SK-N-MC (cell line): Measurements from ENCODE around the gene CNST.
"Not testable (repeated sequence)": the region's sequence is repeated elsewhere in the genome, so short reads cannot be mapped to it uniquely, and the experiment has no call there.

Experiments
- DNase-seq: peaks from one replicate; pipeline ENCODE4 v3.0.0-alpha.2; 2011; ENCODE audit warnings: low read depth, low spot score
- H3K27ac ChIP-seq: fragments of 200-600 bp; sonication (generic); 2 replicates; pipeline ENCODE4 v1.5.1; 2016; ENCODE audit warnings: mixed run types
- H3K36me3 ChIP-seq: fragments of 200-600 bp; sonication (generic); 2 replicates; pipeline ENCODE4 v1.6.1; 2017; ENCODE audit warnings: antibody characterized with exemption, low read length, mixed read lengths; ENCODE audit not compliant: insufficient read depth
- H3K4me3 ChIP-seq: fragments of 200-600 bp; sonication (generic); 2 replicates; pipeline ENCODE4 v1.5.1; 2016
- H3K9ac ChIP-seq: fragments of 200-600 bp; sonication (generic); 2 replicates; pipeline ENCODE4 v1.8.0; 2017; ENCODE audit warnings: mixed run types, mixed read lengths; ENCODE audit not compliant: insufficient read length
- H3K9me3 ChIP-seq: fragments of 200-600 bp; sonication (generic); 2 replicates; pipeline ENCODE4 v1.6.1; 2017; ENCODE audit warnings: low read depth, mild to moderate bottlenecking, antibody characterized with exemption, low read length, moderate library complexity, mixed read lengths
- EZH2 ChIP-seq: fragments of 200-600 bp; sonication (generic); IDR thresholded peaks from one replicate; pipeline ENCODE4 v1.6.1; 2017; ENCODE audit warnings: antibody characterized with exemption
- FOXP2 ChIP-seq: optimal IDR thresholded peaks from 2 replicates; pipeline ENCODE3; 2011; ENCODE audit warnings: mild to moderate bottlenecking, moderate library complexity; ENCODE audit not compliant: insufficient read depth; ENCODE audit errors: extremely low read length, control extremely low read depth
- POLR2AphosphoS5 ChIP-seq: IDR thresholded peaks from 2 replicates; pipeline ENCODE4 v1.6.1; 2012; ENCODE audit warnings: mild to moderate bottlenecking, low read depth, low read length, borderline replicate concordance

The CNST gene

GRCh38 chr1:246592695-246593094 lies 26.4 kb downstream of the CNST start:
- Histone ChIP-seq H3K9me3 (peaks cover 6% of the 10 kb centered on the region; the same call in 1 of the 2 replicates), H3K9ac (no peak overlapping the region), H3K27ac (peak overlapping the region; percentile 96), H3K4me3 (peak overlapping the region; percentile 59), H3K36me3 (peaks cover 36% of the 10 kb centered on the region)
- peak; percentile 94 for DNase-seq
- no peak for TF ChIP-seq FOXP2
- peak; percentile 24; the same call in 1 of the 2 replicates for TF ChIP-seq POLR2AphosphoS5

GRCh38 chr1:246595146-246595545 lies 28.9 kb downstream of the CNST start:
- Histone ChIP-seq H3K36me3 (peaks cover 39% of the 10 kb centered on the region), H3K9me3 (peaks cover 6% of the 10 kb centered on the region; the same call in 1 of the 2 replicates), H3K9ac (no peak overlapping the region), H3K27ac (no peak overlapping the region), H3K4me3 (no peak overlapping the region)
- no peak for DNase-seq
- no peak for TF ChIP-seq POLR2AphosphoS5
- TF ChIP-seq EZH2: no peak
- TF ChIP-seq FOXP2: no peak

GRCh38 chr1:246597340-246597739 lies 31.1 kb downstream of the CNST start:
- H3K36me3 ChIP-seq: peaks cover 33% of the 10 kb centered on the region
- no peak overlapping the region for H3K4me3 ChIP-seq
- H3K9me3 ChIP-seq: no peaks in the 10 kb centered on the region
- no peak for DNase-seq
- H3K27ac ChIP-seq: no peak overlapping the region
- TF ChIP-seq POLR2AphosphoS5: no peak
- no peak for TF ChIP-seq FOXP2
- no peak for TF ChIP-seq EZH2
- no peak overlapping the region for H3K9ac ChIP-seq

- DNase-seq: no peak
- H3K36me3 ChIP-seq: peaks cover 33% of the 10 kb centered on the region
- H3K9me3 ChIP-seq: no peaks in the 10 kb centered on the region
- H3K27ac ChIP-seq: no peak overlapping the region
- H3K4me3 ChIP-seq: no peak overlapping the region
- H3K9ac ChIP-seq: no peak overlapping the region
- no peak for TF ChIP-seq EZH2
- no peak for TF ChIP-seq FOXP2
- no peak for TF ChIP-seq POLR2AphosphoS5
These were observed 31.7 kb downstream of the CNST start for GRCh38 chr1:246597971-246598370.

GRCh38 chr1:246599315-246599714 lies 33.1 kb downstream of the CNST start:
- no peak overlapping the region for H3K4me3 ChIP-seq
- H3K36me3 ChIP-seq: peaks cover 33% of the 10 kb centered on the region
- H3K27ac ChIP-seq: no peak overlapping the region
- no peak overlapping the region for H3K9ac ChIP-seq
- TF ChIP-seq FOXP2: no peak
- no peak for TF ChIP-seq EZH2
- no peak for TF ChIP-seq POLR2AphosphoS5
- H3K9me3 ChIP-seq: 0 out of 2 replicates have a peak, but pooled peaks cover 5% of the 10 kb centered on the region
- no peak for DNase-seq

- TF ChIP-seq POLR2AphosphoS5: no peak
- TF ChIP-seq FOXP2: no peak
- TF ChIP-seq EZH2: no peak
These were observed 34.3 kb downstream of the CNST start for GRCh38 chr1:246600579-246600978.

GRCh38 chr1:246602194-246602593 lies 35.9 kb downstream of the CNST start:
- no peak overlapping the region for H3K27ac ChIP-seq
- H3K9me3 ChIP-seq: 0 out of 2 replicates have a peak, but pooled peaks cover 5% of the 10 kb centered on the region
- no peak for DNase-seq
- H3K4me3 ChIP-seq: no peak overlapping the region
- H3K9ac ChIP-seq: no peak overlapping the region
- H3K36me3 ChIP-seq: peaks cover 9% of the 10 kb centered on the region
- TF ChIP-seq POLR2AphosphoS5 (no peak), FOXP2 (no peak), EZH2 (no peak)

More at GRCh38 chr1:246600579-246600978, 34.3 kb downstream of the CNST start:
- Histone ChIP-seq H3K4me3 (no peak overlapping the region), H3K9me3 (0 out of 2 replicates have a peak, but pooled peaks cover 5% of the 10 kb centered on the region), H3K9ac (no peak overlapping the region), H3K36me3 (peaks cover 25% of the 10 kb centered on the region), H3K27ac (no peak overlapping the region)
- no peak for DNase-seq

GRCh38 chr1:246605231-246605630 lies 39.0 kb downstream of the CNST start:
- H3K9me3 ChIP-seq, H3K36me3 ChIP-seq, DNase-seq, H3K27ac ChIP-seq, H3K4me3 ChIP-seq, H3K9ac ChIP-seq: not testable (repeated sequence)

GRCh38 chr1:246607462-246607861 lies 41.2 kb downstream of the CNST start:
- H3K4me3 ChIP-seq: no peak overlapping the region
- TF ChIP-seq FOXP2 (no peak), EZH2 (no peak), POLR2AphosphoS5 (no peak)
- DNase-seq: no peak
- H3K36me3 ChIP-seq: 0 out of 2 replicates have a peak, but pooled peaks cover 3% of the 10 kb centered on the region
- 0 out of 2 replicates have a peak, but pooled peaks cover 5% of the 10 kb centered on the region for H3K9me3 ChIP-seq
- H3K9ac ChIP-seq: no peak overlapping the region
- no peak overlapping the region for H3K27ac ChIP-seq
